Measurements from ENCODE around the gene DPYSL4. TPM values are rescaled to one million over a fixed set of nuclear protein-coding genes. Genes with fewer than 3 reads are reported as not detected.

The DPYSL4 gene
- total and polyA plus RNA-seq, 2 of the 4 experiments (the other 2 are of a cell fraction): 8.1 to 30.5 TPM

GRCh38 chr10:132203256-132204077 lies 16.7 kb downstream of the DPYSL4 start:
- intact Hi-C loops (cut with micrococcal nuclease): no loop called here
- no peak overlapping the region for H2AK9ac ChIP-seq (replicated peaks; ENCODE audit: low read depth, low read length, poor library complexity)
- no peaks in the 10 kb centered on the region for H3K27me3 ChIP-seq (ENCODE audit: control insufficient read depth, insufficient read depth, low read length)
- no peak overlapping the region for H2BK5ac ChIP-seq (ENCODE audit: low read depth, low read length, poor library complexity, severe bottlenecking)
- DNase-seq: no peak
- H3K18ac ChIP-seq (ENCODE audit: low read depth, low read length): no peak overlapping the region
- no peak overlapping the region for H3K4me2 ChIP-seq (ENCODE audit: low read depth, low read length)
- ChIA-PET POLR2A (ENCODE audit: unreplicated experiment) (no interaction called here), CTCF (no interaction called here)
- H3K4ac ChIP-seq (ENCODE audit: low read depth, low read length): no peak overlapping the region
- ATAC-seq (ENCODE audit: low read depth): no peak
- dilution Hi-C loops (cut with HindIII; ENCODE audit: low sequenced_read_pairs, unreplicated experiment): no loop called here
- no peak overlapping the region for H3K27ac ChIP-seq (ENCODE audit: insufficient read depth, low read length)
- H2AFZ ChIP-seq (replicated peaks; ENCODE audit: low read length, poor library complexity): no peak overlapping the region
- in situ Hi-C loops (cut with MboI; ENCODE audit: low sequenced_read_pairs): no loop called here
- H2BK120ac ChIP-seq (ENCODE audit: low read depth, low read length): no peak overlapping the region
- no peak overlapping the region for H3K9ac ChIP-seq (ENCODE audit: low read depth, low read length)
- no peak overlapping the region for H3K4me3 ChIP-seq (ENCODE audit: insufficient read depth, low read depth, low read length)
- H2BK15ac ChIP-seq (ENCODE audit: low read depth, low read length): no peak overlapping the region
- H4K5ac ChIP-seq (ENCODE audit: low read depth, low read length): no peak overlapping the region
- TF ChIP-seq FOS (IDR thresholded peaks at IDR 0.05; ENCODE audit: low read depth, low read length): no peak
- TF ChIP-seq CTCF (conservative IDR thresholded peaks at IDR 0.05; ENCODE audit: low read depth, low read length): no peak
- no peak for TF ChIP-seq CEBPB (IDR thresholded peaks at IDR 0.05; ENCODE audit: low read depth, low read length)
- TF ChIP-seq MAZ (IDR thresholded peaks at IDR 0.05; ENCODE audit: borderline replicate concordance, low read depth, low read length): no peak
- TF ChIP-seq SMC3 (IDR thresholded peaks at IDR 0.05; ENCODE audit: low read depth, low read length): no peak
- TF ChIP-seq ELK1 (IDR thresholded peaks at IDR 0.05; ENCODE audit: borderline replicate concordance, low read depth, low read length): no peak
- no peak overlapping the region for H2AK5ac ChIP-seq (ENCODE audit: low read depth, low read length)
- no peaks in the 10 kb centered on the region for H4K20me1 ChIP-seq (ENCODE audit: insufficient read depth, low read length)
- no peak overlapping the region for H2BK20ac ChIP-seq (ENCODE audit: low read depth, low read length)
- H3K4me1 ChIP-seq (ENCODE audit: control insufficient read depth, insufficient read depth, low read length): no peaks in the 10 kb centered on the region
- no peak overlapping the region for H3K23ac ChIP-seq (ENCODE audit: low read depth, low read length)
- H3K9me3 ChIP-seq (ENCODE audit: control insufficient read depth, insufficient read depth, low read length): no peaks in the 10 kb centered on the region
- 77% methylated on average over 9 of the region's 34 CpGs; no CpG with 5 or more reads in 1 of the 2 experiments for WGBS, 2 experiments (ENCODE audit: extremely low coverage in 2 of 2, insufficient read length in 1 of 2)
- no peaks in the 10 kb centered on the region for H3K9me1 ChIP-seq (ENCODE audit: insufficient read depth, low read length)
- no peak overlapping the region for H3K14ac ChIP-seq (replicated peaks; ENCODE audit: low read depth, low read length)
- H3K36me3 ChIP-seq (ENCODE audit: control insufficient read depth, insufficient read depth, low read length): peaks cover 14% of the 10 kb centered on the region
- H3K79me1 ChIP-seq (ENCODE audit: low read depth in 1 of 2, low read length in 2 of 2): no peaks in the 10 kb centered on the region
- no TSS peak for BruUV-seq (replicated peaks)
- H4K8ac ChIP-seq (ENCODE audit: low read depth in 2 of 2, low read length in 2 of 2): no peak overlapping the region
- no peak overlapping the region for H3K56ac ChIP-seq (ENCODE audit: extremely low read depth, insufficient read depth, low read length)
- H4K91ac ChIP-seq (ENCODE audit: insufficient read depth, low read depth, low read length): no peak overlapping the region

All from IMR-90 (cell line).